Suprapubic skin (tissue), 3 donors: ENCODE measurements around the gene C1S.

ENCODE experiments used
- POLR2AphosphoS5 ChIP-seq, 3 donors: sonication (generic); formaldehyde crosslinking; IDR thresholded peaks; one replicate each; pipeline ENCODE4 v1.6.1; 2017; ENCODE audit warnings: antibody characterized with exemption in 3 of 3
- TF ChIP-seq, protein P1 (sequence below), 2 donors: fragments of 200-600 bp in 1 of 2; fragments of 450-650 bp in 1 of 2; sonication (generic) in 1 of 2; IDR thresholded peaks; one replicate each; pipeline ENCODE4 v1.5.1; 2016 to 2019; ENCODE audit warnings: antibody characterized with exemption in 2 of 2, mild to moderate bottlenecking in 1 of 2, moderate library complexity in 1 of 2

DNA sequence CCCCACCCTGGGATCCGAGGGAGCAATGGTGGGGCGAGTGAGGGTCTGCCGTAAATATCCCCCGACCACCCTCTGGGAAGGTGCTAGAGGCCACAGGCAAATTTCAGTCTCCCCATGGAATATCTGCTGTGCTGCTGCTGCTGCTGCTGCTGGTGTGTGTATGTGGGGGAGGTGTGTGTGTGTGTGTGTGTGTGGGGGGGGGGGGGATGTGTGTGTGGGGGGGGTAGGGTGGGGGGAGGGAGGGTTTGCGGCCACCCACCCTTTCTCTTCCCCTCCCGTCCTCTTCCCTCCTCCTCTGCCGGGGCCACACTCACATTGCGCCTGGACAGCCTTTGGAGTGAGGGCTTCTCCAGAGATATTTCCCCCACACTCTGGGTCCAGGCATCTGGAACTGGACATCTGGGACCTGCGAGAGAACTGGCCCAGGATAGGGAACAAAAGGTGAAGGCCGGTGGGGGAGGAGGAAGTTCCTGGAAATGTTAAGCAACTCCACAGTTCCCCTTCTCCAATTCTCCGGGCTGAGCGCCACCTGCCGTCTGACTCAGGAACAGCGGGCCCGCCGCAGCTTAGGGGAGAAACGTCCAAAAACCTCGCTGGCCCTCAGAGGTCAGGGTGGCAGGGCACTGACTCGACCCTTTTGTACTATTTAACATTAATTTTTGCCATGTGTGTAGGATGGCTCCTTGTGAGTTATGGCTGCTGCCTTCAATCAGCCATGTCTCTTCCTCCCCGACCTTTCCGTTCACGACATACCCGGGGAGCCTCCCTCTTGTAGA lies 48.5 kb downstream of the C1S start, which contains the start of gene C1RL:
- TF ChIP-seq POLR2AphosphoS5 (IDR thresholded peaks at IDR 0.05): peak in 2 of 3 donors; percentile 81 to 84
- TF ChIP-seq, protein P1, sequence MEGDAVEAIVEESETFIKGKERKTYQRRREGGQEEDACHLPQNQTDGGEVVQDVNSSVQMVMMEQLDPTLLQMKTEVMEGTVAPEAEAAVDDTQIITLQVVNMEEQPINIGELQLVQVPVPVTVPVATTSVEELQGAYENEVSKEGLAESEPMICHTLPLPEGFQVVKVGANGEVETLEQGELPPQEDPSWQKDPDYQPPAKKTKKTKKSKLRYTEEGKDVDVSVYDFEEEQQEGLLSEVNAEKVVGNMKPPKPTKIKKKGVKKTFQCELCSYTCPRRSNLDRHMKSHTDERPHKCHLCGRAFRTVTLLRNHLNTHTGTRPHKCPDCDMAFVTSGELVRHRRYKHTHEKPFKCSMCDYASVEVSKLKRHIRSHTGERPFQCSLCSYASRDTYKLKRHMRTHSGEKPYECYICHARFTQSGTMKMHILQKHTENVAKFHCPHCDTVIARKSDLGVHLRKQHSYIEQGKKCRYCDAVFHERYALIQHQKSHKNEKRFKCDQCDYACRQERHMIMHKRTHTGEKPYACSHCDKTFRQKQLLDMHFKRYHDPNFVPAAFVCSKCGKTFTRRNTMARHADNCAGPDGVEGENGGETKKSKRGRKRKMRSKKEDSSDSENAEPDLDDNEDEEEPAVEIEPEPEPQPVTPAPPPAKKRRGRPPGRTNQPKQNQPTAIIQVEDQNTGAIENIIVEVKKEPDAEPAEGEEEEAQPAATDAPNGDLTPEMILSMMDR (IDR thresholded peaks at IDR 0.05): peak; percentile 93 to 99
